GM06990 (cell line): ENCODE results near the gene PRX.

Experiments
- DNase-seq: peaks from one replicate; pipeline ENCODE4 v3.0.0-alpha.2; 2011; ENCODE audit not compliant: insufficient read length; ENCODE audit errors: extremely low read depth
- H3K27me3 ChIP-seq: replicated peaks from 2 replicates; pipeline ENCODE4 v1.6.0; 2011; ENCODE audit warnings: low read length; ENCODE audit not compliant: control insufficient read depth, insufficient read depth
- H3K36me3 ChIP-seq: 2 replicates; pipeline ENCODE4 v1.5.1; 2011; ENCODE audit warnings: low read length; ENCODE audit not compliant: control insufficient read depth, insufficient read depth
- H3K4me3 ChIP-seq: replicated peaks from 2 replicates; pipeline ENCODE4 v1.5.1; 2011; ENCODE audit warnings: low read depth, mild to moderate bottlenecking, control low read depth, low read length
- TF ChIP-seq, protein P1 (sequence below): IDR thresholded peaks from 2 replicates; pipeline ENCODE4 v1.5.1; 2011; ENCODE audit warnings: low read length, control low read depth, mild to moderate bottlenecking, inconsistent platforms; ENCODE audit not compliant: insufficient read depth, poor library complexity, severe bottlenecking

The PRX gene

DNA sequence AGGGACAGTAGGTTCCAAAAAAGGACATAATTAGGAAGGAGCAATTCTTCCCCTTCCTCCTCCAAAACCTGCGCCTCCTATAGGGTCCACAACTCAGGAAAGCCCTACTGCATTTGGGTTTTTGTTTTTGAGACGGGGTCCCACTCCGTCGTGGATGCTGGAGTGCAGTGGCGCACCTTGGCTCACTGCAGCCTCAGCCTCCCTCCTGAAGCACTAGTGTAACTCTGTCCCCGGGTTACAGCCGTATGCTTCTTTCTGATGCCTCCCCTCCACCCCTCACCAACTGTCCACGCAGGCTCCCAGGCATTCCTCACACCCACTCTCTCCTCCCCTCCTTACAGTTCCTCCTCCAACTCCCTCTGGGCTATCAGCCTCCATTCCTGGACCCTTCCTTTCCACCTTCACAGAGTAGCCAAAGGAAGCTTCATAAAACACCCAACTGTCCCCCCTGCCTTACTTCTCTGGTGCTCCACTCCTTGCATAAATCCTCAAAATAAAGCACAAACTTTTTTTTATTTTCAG is 33.1 kb upstream of the PRX start:
- no peak for DNase-seq
- TF ChIP-seq, protein P1, sequence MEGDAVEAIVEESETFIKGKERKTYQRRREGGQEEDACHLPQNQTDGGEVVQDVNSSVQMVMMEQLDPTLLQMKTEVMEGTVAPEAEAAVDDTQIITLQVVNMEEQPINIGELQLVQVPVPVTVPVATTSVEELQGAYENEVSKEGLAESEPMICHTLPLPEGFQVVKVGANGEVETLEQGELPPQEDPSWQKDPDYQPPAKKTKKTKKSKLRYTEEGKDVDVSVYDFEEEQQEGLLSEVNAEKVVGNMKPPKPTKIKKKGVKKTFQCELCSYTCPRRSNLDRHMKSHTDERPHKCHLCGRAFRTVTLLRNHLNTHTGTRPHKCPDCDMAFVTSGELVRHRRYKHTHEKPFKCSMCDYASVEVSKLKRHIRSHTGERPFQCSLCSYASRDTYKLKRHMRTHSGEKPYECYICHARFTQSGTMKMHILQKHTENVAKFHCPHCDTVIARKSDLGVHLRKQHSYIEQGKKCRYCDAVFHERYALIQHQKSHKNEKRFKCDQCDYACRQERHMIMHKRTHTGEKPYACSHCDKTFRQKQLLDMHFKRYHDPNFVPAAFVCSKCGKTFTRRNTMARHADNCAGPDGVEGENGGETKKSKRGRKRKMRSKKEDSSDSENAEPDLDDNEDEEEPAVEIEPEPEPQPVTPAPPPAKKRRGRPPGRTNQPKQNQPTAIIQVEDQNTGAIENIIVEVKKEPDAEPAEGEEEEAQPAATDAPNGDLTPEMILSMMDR, result no peak
- H3K4me3 ChIP-seq, result no peak overlapping the region
- peaks cover 4% of the 10 kb centered on the region for H3K36me3 ChIP-seq
- no peaks in the 10 kb centered on the region for H3K27me3 ChIP-seq

DNA sequence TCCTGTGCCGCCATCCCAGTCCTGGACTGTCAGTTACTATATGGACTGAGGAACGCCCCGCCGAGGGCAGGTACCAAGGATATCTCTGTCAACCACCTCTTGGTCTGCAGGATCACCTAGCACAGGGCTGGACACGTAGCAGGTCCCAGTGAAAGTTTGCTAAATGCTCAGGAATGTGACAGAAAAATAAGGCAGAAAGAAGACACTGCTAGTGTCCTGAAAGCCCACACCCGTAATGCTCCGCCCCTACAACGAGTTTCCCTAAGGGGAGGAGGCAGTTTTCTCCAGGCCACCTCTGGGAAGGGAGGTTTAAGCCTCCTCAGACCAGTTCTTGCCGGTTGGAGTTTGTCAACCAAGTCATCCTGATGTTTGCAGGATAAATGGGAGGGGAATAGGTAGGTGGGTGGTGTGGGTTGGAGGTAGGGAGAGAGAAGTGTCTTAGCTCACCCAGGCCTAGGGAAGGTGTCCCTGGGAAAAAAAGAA is 32.6 kb upstream of the PRX start:
- TF ChIP-seq, protein P1, result no peak
- Histone ChIP-seq H3K36me3 (peaks cover 8% of the 10 kb centered on the region), H3K27me3 (no peaks in the 10 kb centered on the region), H3K4me3 (no peak overlapping the region)
- no peak for DNase-seq

DNA sequence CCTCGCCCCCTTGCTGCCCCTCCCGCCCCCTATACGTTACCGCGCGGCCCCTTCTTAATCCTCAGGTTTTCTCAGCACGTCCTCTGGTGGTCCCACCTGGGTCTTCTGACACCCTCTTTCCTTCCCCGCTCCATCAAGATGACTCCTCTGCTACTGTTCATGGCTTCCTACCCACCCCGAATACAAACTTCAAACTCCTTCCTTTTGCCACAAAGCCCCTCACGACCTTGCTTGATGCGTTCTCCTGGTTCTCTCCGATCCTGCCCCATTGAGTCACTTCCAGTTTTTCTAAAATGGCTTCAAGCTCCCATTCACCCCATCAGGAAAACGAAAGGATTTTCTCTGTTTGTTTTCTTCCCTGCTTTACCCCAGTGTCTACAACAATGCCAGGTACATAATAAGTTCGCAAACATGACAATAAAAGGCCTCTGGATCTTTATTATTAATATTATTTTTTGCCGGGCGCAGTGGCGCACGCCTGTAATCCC is 31.7 kb upstream of the PRX start:
- TF ChIP-seq, protein P1, result peak; percentile 43
- Histone ChIP-seq H3K4me3 (peak overlapping the region; percentile 83), H3K27me3 (no peaks in the 10 kb centered on the region), H3K36me3 (peaks cover 9% of the 10 kb centered on the region)
- DNase-seq, result no peak

DNA sequence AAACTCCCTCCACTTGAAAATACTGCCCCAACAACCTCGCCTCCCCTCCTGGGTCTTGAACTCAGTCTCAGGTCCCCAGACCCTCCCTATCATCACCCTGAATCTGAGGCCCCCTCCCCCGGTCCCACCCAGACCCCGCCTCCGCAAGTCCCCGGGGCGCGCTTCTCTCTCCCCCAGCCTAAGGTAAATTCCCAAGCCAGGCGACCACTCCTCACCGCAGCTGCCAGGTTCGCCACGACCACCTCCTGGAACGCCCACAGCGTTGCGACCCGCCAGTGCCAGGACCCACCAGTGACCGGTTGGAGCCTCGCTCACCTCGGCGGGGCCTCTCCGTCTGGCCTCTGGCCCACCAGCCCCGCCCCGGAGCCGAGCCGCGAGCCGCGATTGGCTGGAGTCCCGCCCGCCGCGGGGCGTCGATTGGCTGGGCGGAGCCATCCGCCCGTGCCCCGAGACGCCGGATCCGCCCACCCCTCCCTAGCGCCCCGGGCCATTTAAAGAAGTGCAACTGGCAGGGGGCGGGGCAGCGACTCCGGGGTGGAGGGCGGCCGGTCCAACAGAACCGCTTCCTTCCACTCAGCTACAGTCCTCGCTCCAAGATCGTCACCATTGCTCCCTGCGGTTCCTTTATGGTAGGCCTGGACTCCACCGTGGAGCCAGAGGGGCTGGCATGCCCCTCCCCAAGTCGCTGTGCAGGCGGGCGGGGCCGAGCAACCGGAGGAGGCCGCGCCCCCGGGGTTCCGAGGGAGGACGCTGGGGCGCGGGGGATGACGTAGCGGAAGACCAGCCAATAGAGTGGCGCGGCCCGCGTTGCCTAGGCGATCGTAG is 31.0 kb upstream of the PRX start, which contains the start of gene SERTAD3:
SERTAD3 (minus strand) TSS at position 336 of the 825 bp plus-strand sequence. CDS start 2,255 bp downstream, outside the sequence.
- peaks cover 9% of the 10 kb centered on the region for H3K36me3 ChIP-seq
- TF ChIP-seq, protein P1, result no peak
- H3K27me3 ChIP-seq, result no peaks in the 10 kb centered on the region
- peak; percentile 98 for DNase-seq
- H3K4me3 ChIP-seq, result peak within 1 kb of the TSS; percentile 83

DNA sequence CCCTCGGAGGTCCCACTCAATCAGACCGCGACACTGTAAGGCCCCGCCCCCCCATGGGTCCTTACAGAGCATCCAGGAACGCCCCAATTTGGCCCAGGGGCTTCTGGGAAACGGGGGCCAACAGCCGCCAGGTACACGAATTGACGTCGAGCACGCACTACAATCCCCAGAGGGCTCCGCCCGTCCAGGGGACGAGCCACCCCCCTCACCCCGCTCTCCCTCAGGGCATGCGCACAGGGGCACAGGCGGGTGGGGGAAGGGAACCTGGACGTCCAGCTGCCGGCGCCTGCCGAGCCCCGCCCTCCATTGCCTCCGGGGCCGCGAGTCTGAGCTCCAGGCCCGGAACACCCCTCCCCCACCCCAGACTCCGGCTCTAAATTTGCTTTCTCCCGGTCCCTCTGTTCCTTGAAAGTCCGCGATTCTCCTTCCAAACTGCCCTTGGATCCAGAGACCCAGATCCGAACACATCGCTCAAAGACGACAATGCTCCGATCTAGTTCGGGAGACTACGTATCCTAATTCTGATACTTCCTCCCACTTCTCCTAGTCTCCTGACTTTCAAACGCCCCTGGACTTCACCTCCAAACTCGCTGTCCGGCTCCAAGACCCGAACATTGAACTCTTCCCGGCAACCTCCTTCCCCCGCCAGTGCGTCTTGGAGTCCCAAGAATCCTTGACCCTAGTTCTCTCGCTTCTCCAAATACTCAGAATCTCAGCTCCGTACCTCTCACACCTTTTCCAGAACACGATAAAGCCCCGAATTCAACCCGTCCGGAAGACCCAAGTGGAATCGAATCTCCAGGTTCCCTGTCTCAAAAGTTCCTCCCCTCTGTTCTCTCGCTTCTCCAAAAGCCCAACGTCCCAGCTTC is 30.2 kb upstream of the PRX start:
- Histone ChIP-seq H3K4me3 (peak overlapping the region; percentile 83), H3K27me3 (no peaks in the 10 kb centered on the region), H3K36me3 (peaks cover 9% of the 10 kb centered on the region)
- DNase-seq, result peak; percentile 99
- TF ChIP-seq, protein P1, result no peak
